ENCODE results near the gene KCNC2.

- TF ChIP-seq POLR2AphosphoS5 (IDR thresholded peaks at IDR 0.05; ENCODE audit: low read depth, low read length), result no peak
- TF ChIP-seq SIN3A (IDR thresholded peaks at IDR 0.05; ENCODE audit: borderline replicate concordance, insufficient read depth, low read length), result no peak
- TF ChIP-seq, protein P1, sequence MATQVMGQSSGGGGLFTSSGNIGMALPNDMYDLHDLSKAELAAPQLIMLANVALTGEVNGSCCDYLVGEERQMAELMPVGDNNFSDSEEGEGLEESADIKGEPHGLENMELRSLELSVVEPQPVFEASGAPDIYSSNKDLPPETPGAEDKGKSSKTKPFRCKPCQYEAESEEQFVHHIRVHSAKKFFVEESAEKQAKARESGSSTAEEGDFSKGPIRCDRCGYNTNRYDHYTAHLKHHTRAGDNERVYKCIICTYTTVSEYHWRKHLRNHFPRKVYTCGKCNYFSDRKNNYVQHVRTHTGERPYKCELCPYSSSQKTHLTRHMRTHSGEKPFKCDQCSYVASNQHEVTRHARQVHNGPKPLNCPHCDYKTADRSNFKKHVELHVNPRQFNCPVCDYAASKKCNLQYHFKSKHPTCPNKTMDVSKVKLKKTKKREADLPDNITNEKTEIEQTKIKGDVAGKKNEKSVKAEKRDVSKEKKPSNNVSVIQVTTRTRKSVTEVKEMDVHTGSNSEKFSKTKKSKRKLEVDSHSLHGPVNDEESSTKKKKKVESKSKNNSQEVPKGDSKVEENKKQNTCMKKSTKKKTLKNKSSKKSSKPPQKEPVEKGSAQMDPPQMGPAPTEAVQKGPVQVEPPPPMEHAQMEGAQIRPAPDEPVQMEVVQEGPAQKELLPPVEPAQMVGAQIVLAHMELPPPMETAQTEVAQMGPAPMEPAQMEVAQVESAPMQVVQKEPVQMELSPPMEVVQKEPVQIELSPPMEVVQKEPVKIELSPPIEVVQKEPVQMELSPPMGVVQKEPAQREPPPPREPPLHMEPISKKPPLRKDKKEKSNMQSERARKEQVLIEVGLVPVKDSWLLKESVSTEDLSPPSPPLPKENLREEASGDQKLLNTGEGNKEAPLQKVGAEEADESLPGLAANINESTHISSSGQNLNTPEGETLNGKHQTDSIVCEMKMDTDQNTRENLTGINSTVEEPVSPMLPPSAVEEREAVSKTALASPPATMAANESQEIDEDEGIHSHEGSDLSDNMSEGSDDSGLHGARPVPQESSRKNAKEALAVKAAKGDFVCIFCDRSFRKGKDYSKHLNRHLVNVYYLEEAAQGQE (IDR thresholded peaks at IDR 0.05; ENCODE audit: insufficient read depth in 1 of 2, low read depth in 2 of 2, low read length in 2 of 2), result no peak
- no peak for TF ChIP-seq TAF1 (IDR thresholded peaks at IDR 0.05; ENCODE audit: borderline replicate concordance, insufficient read depth, low read length)
- TF ChIP-seq FOXP2 (optimal IDR thresholded peaks at IDR 0.05; ENCODE audit: borderline replicate concordance, extremely low read depth, extremely low read length, insufficient read depth), result no peak
Observed at GRCh38 chr12:75196408-75196807, 13.2 kb downstream of the KCNC2 start.
